Measurements from ENCODE around the gene BACH2.

BACH2 gene

DNA sequence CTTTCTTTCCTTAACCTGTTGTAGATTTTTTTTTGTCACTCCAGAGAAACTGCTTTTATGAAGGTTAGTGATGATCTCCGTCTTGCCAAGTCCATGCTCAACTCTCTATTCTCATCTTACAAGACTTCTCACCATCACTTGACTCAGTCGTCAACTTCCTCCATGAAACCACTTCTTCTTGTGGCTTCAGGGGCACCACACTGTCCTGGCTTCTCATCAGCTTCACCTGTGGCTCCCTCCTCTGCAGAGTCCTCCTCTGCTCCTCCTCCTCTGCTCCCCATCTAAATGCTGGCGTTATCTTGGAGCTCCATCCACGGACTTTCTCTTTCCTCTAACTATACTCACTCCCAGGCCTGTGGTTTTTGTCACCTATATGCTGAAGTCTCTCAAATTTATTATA, 187.5 kb downstream of the BACH2 start:
- Histone ChIP-seq H3K27ac (replicated peaks) (no peak overlapping the region), H3K27me3 (ENCODE audit: insufficient read depth, poor library complexity, severe bottlenecking) (no peaks in the 10 kb centered on the region), H3K4me3 (replicated peaks; ENCODE audit: insufficient read depth, low read length) (no peak overlapping the region)
- TF ChIP-seq SPI1 (IDR thresholded peaks at IDR 0.05; ENCODE audit: borderline replicate concordance, low read depth) = no peak
- no peak for TF ChIP-seq REST (IDR thresholded peaks at IDR 0.05; ENCODE audit: insufficient replicate concordance, low read depth)
- no peak for TF ChIP-seq POLR2AphosphoS5 (IDR thresholded peaks at IDR 0.05; ENCODE audit: low read depth)
- no peak for TF ChIP-seq CTCF (IDR thresholded peaks at IDR 0.05; ENCODE audit: insufficient read depth, low read length)
- TF ChIP-seq GABPA (IDR thresholded peaks at IDR 0.05; ENCODE audit: low read depth) = no peak
- DNase-seq (ENCODE audit: low read depth in 1 of 2, low spot score in 1 of 2) = peak in 1 of 2 experiments; percentile 33

DNA sequence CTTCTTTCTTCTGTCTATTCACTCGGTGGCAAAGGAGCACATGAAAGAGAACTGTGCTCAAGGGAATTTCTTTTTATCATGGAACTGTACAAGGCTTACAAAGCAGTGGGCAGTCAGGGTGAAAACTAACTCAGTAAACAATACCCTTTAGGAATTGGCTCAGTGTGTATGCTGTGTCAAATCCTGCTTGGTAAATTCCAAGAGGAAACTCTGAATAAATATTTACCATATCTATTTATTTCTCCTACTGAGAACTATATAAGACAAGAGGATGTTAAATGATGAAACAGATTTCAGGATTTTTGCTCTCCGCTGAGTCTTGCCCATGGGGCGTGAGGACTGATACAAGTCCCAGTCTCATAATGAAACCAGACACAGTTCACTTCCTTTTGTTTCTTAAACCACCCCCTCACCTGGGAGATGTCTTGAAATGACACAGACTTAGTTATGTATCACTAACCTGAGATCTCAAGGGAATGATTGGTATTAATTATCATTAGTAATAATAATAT, 188.8 kb downstream of the BACH2 start:
- no peak for TF ChIP-seq POLR2AphosphoS5 (IDR thresholded peaks at IDR 0.05; ENCODE audit: low read depth)
- no peak for TF ChIP-seq SPI1 (IDR thresholded peaks at IDR 0.05; ENCODE audit: borderline replicate concordance, low read depth)
- TF ChIP-seq CTCF (IDR thresholded peaks at IDR 0.05; ENCODE audit: insufficient read depth, low read length) = no peak
- no peak for TF ChIP-seq GABPA (IDR thresholded peaks at IDR 0.05; ENCODE audit: low read depth)
- TF ChIP-seq REST (IDR thresholded peaks at IDR 0.05; ENCODE audit: insufficient replicate concordance, low read depth) = no peak
- no peak for DNase-seq (ENCODE audit: low read depth in 1 of 2, low spot score in 1 of 2)
- Histone ChIP-seq H3K27me3 (ENCODE audit: insufficient read depth, poor library complexity, severe bottlenecking) (no peaks in the 10 kb centered on the region), H3K27ac (replicated peaks) (no peak overlapping the region), H3K4me3 (replicated peaks; ENCODE audit: insufficient read depth, low read length) (no peak overlapping the region)

- no peak overlapping the region for H3K27ac ChIP-seq (replicated peaks)
- DNase-seq (ENCODE audit: low read depth in 1 of 2, low spot score in 1 of 2) = no peak
- H3K4me3 ChIP-seq (replicated peaks; ENCODE audit: insufficient read depth, low read length) = no peak overlapping the region
- H3K27me3 ChIP-seq (ENCODE audit: insufficient read depth, poor library complexity, severe bottlenecking) = no peaks in the 10 kb centered on the region
- TF ChIP-seq GABPA (IDR thresholded peaks at IDR 0.05; ENCODE audit: low read depth) (no peak), CTCF (IDR thresholded peaks at IDR 0.05; ENCODE audit: insufficient read depth, low read length) (no peak), SPI1 (IDR thresholded peaks at IDR 0.05; ENCODE audit: borderline replicate concordance, low read depth) (no peak)
Observed at GRCh38 chr6:90107371-90107770, 189.3 kb downstream of the BACH2 start.

DNA sequence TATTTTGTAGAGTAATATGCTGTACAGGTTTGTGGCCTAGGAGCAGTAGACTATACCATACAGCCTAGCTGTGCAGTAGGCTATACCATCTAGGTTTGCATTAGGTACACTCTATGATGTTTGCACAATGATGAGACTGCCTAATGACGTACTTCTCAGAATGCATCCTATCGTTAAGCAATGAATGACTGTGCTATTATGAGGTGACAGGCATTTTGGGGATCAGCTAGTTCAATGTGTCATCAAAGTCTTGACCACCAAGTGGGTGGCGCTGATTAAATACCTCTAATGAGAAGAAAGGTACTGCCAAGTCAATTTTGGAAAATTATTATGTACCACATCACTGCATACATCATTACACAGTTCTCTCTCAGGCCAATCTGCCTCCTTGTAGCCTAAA, 190.2 kb downstream of the BACH2 start:
- peak; percentile 41 to 50 for DNase-seq (ENCODE audit: low read depth in 1 of 2, low spot score in 1 of 2)
- Histone ChIP-seq H3K27me3 (ENCODE audit: insufficient read depth, poor library complexity, severe bottlenecking) (no peaks in the 10 kb centered on the region), H3K27ac (replicated peaks) (peak overlapping the region; percentile 75), H3K4me3 (replicated peaks; ENCODE audit: insufficient read depth, low read length) (no peak overlapping the region)
- TF ChIP-seq SPI1 (IDR thresholded peaks at IDR 0.05; ENCODE audit: borderline replicate concordance, low read depth) (no peak), GABPA (IDR thresholded peaks at IDR 0.05; ENCODE audit: low read depth) (no peak), REST (IDR thresholded peaks at IDR 0.05; ENCODE audit: insufficient replicate concordance, low read depth) (no peak), POLR2AphosphoS5 (IDR thresholded peaks at IDR 0.05; ENCODE audit: low read depth) (no peak), CTCF (IDR thresholded peaks at IDR 0.05; ENCODE audit: insufficient read depth, low read length) (no peak)
